ENCODE measurements around the gene RRP7A. TPM values are rescaled to one million over a fixed set of nuclear protein-coding genes. Genes with fewer than 3 reads are reported as not detected.
A peak's percentile ranks its signal among the peaks of the same experiment; 100 is the strongest.

Gene RRP7A
- total RNA-seq, 2 donors from 2014 or later, result 13.7 to 23.4 TPM

DNA sequence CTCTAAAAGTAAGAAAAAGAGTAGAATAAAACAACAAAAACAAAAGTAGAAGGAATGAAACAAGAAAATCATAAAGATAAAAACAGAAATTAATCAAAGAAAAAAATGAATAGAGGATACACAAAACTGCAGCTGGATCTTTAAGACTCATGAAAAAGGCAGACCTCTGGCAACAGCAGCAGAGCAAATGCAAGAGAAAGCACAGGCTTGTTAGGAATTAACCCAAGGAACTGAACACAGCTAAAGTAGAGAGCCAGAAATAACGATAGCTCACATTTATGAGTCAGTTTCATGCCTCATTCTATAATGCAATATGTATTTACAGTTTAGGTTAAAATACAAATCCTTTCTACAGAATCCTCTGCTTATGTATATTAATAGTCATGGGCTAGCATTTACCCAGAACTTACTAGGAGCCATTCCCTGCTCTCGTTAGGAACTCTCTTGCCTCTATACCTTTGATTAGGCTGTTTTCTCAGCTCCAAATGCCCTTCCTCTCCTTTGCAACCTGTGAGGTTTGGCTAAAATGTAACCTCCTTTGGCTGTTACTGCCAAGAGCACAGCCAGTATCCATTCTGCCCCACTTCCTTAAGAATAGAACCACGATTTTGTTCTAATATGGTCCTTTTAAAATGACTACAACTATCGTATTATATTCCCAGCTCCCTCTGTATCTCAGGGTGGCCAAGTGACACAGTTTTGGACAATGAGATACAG lies 49.1 kb downstream of the RRP7A start:
- peaks cover 3% of the 10 kb centered on the region for H3K4me1 ChIP-seq
- ATAC-seq, result peak; percentile 59
- no peaks in the 10 kb centered on the region for H3K27me3 ChIP-seq
- intact Hi-C loops (cut with DNase I), result no loop called here
- H3K9me3 ChIP-seq, result no peaks in the 10 kb centered on the region
- H3K27ac ChIP-seq, result peak overlapping the region in 2 of 4 donors; percentile 21 to 62
- 25 to 32% methylated on average over 4 of the region's 4 CpGs for WGBS, 2 donors
- no peak for DNase-seq
- no peak overlapping the region for H3K4me3 ChIP-seq
- no peaks in the 10 kb centered on the region for H3K36me3 ChIP-seq (replicated peaks in 1 of 2; ENCODE audit: insufficient read depth in 1 of 2, low read depth in 2 of 2)
- TF ChIP-seq POLR2A (IDR thresholded peaks at IDR 0.05), result no peak
- TF ChIP-seq, protein P1, sequence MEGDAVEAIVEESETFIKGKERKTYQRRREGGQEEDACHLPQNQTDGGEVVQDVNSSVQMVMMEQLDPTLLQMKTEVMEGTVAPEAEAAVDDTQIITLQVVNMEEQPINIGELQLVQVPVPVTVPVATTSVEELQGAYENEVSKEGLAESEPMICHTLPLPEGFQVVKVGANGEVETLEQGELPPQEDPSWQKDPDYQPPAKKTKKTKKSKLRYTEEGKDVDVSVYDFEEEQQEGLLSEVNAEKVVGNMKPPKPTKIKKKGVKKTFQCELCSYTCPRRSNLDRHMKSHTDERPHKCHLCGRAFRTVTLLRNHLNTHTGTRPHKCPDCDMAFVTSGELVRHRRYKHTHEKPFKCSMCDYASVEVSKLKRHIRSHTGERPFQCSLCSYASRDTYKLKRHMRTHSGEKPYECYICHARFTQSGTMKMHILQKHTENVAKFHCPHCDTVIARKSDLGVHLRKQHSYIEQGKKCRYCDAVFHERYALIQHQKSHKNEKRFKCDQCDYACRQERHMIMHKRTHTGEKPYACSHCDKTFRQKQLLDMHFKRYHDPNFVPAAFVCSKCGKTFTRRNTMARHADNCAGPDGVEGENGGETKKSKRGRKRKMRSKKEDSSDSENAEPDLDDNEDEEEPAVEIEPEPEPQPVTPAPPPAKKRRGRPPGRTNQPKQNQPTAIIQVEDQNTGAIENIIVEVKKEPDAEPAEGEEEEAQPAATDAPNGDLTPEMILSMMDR (IDR thresholded peaks at IDR 0.05), result no peak

GRCh38 chr22:42468841-42469240 lies 50.8 kb downstream of the RRP7A start:
- TF ChIP-seq POLR2A (IDR thresholded peaks at IDR 0.05), result no peak
- TF ChIP-seq, protein P1 (IDR thresholded peaks at IDR 0.05), result no peak
- H3K36me3 ChIP-seq (replicated peaks in 1 of 2; ENCODE audit: insufficient read depth in 1 of 2, low read depth in 2 of 2), result no peaks in the 10 kb centered on the region
- intact Hi-C loops (cut with DNase I), result no loop called here
- H3K4me1 ChIP-seq, result peaks cover 3% of the 10 kb centered on the region
- H3K27ac ChIP-seq, result no peak overlapping the region
- H3K4me3 ChIP-seq, result no peak overlapping the region
- no peak for DNase-seq
- WGBS, 2 donors, result 91 to 95% methylated on average over 2 of the region's 2 CpGs
- H3K9me3 ChIP-seq, result no peaks in the 10 kb centered on the region
- H3K27me3 ChIP-seq, result no peaks in the 10 kb centered on the region
- ATAC-seq, result no peak

- TF ChIP-seq, protein P1 (IDR thresholded peaks at IDR 0.05), result no peak
- no peak for TF ChIP-seq POLR2A (IDR thresholded peaks at IDR 0.05)
- Histone ChIP-seq H3K27ac (no peak overlapping the region), H3K4me1 (peaks cover 7% of the 10 kb centered on the region), H3K36me3 (replicated peaks in 1 of 2; ENCODE audit: insufficient read depth in 1 of 2, low read depth in 2 of 2) (no peaks in the 10 kb centered on the region), H3K9me3 (no peaks in the 10 kb centered on the region), H3K4me3 (no peak overlapping the region), H3K27me3 (peaks cover 0 to 8% of the 10 kb centered on the region in 2 donors)
- intact Hi-C loops (cut with DNase I), result no loop called here
- no peak for ATAC-seq
- DNase-seq, result no peak
- WGBS, 2 donors, result 38 to 63% methylated on average over 1 of the region's 1 CpG
Observed at GRCh38 chr22:42462016-42462415, 57.6 kb downstream of the RRP7A start.

DNA sequence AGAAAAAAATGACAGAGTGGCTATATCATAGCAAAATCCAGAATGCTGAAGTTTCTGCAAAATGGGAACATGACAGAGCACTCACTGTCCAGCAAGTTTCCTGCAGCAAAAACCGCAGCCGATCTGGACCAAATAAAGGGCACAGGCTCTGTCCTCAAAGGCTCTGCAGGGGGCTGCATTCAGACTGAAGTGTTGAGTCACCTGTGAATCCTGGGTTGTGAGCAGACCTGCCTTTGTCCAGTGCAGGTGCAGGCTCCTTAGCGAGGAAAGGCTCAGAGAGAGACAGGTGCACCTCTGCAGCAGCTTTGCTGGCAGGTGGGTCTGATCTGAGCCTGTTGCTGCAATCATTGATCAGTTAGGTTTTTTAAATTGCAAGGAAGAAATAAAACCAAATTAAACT lies 58.1 kb downstream of the RRP7A start:
- DNase-seq, result no peak

More for the DNA sequence above, 58.1 kb downstream of the RRP7A start:
- ATAC-seq, result no peak
- H3K27me3 ChIP-seq, result peaks cover 0 to 8% of the 10 kb centered on the region in 2 donors
- 64 to 69% methylated on average over 3 of the region's 3 CpGs for WGBS, 2 donors
- H3K4me3 ChIP-seq, result no peak overlapping the region
- H3K36me3 ChIP-seq (replicated peaks in 1 of 2; ENCODE audit: insufficient read depth in 1 of 2, low read depth in 2 of 2), result no peaks in the 10 kb centered on the region
- no peaks in the 10 kb centered on the region for H3K9me3 ChIP-seq
- H3K4me1 ChIP-seq, result peaks cover 7% of the 10 kb centered on the region
- no peak overlapping the region for H3K27ac ChIP-seq
- intact Hi-C loops (cut with DNase I), result no loop called here
- TF ChIP-seq, protein P1 (IDR thresholded peaks at IDR 0.05), result no peak
- TF ChIP-seq POLR2A (IDR thresholded peaks at IDR 0.05), result no peak

Small RNA genes lying within 50 kb of the gene (small RNA-seq; reads per million reads assigned to genes)
- gene RN7SKP80, result not detected
- gene RNU6-513P, result not detected

Other genes starting within 250 kb of the RRP7A start
- gene TCF20, start 249.1 kb downstream of the RRP7A start, total RNA-seq, result 10 to 100 TPM; 17.8 to 19.7 TPM
- gene NFAM1, start 87.4 kb downstream of the RRP7A start, total RNA-seq, result 1 to 10 TPM in 1 of 2 donors, under 1 TPM in 1; 0.66 to 1.0 TPM
- gene SERHL2, start 34.2 kb upstream of the RRP7A start, total RNA-seq, result 1 to 10 TPM in 1 of 2 donors, not detected in 1; 2.6 TPM
- gene POLDIP3, start 95.1 kb upstream of the RRP7A start, total RNA-seq, result 10 to 100 TPM; 23.1 to 30.6 TPM
- gene ATP5MGL, start 120.8 kb upstream of the RRP7A start, total RNA-seq, result not detected
- gene CYB5R3, start 129.6 kb upstream of the RRP7A start, total RNA-seq, result 10 to 100 TPM; 41.8 to 50.8 TPM
- gene A4GALT, start 201.1 kb upstream of the RRP7A start, total RNA-seq, result 1 to 10 TPM; 3.1 to 6.9 TPM